ENCODE measurements around the gene KLHL25. TPM values are rescaled to one million over a fixed set of nuclear protein-coding genes. Genes with fewer than 3 reads are reported as not detected.
"Not testable (repeated sequence)": the region's sequence is repeated elsewhere in the genome, so short reads cannot be mapped to it uniquely, and the experiment has no call there.

The KLHL25 gene
- polyA plus RNA-seq, 3 donors = 12.8 to 15.0 (median 14.2) TPM

DNA sequence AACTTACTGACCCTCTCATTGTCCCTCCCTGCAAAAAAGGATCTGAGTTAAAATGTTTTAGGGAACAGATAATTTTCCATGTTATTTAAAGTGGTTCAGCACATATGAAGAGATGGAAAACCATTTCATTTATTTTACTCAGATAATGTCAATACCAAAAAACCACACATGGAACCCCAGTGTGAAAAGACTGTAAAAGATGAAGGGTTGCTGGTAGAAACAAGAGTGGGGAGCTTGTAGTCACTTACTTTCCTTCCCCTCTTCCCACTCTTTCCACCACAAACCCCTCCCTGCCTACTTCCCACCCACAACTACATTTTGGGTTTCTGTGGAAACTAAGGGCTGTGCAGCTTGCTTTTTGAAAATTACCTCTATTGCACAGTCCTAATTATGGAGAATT lies 18.5 kb upstream of the KLHL25 start:
- DNase-seq = no peak

DNA sequence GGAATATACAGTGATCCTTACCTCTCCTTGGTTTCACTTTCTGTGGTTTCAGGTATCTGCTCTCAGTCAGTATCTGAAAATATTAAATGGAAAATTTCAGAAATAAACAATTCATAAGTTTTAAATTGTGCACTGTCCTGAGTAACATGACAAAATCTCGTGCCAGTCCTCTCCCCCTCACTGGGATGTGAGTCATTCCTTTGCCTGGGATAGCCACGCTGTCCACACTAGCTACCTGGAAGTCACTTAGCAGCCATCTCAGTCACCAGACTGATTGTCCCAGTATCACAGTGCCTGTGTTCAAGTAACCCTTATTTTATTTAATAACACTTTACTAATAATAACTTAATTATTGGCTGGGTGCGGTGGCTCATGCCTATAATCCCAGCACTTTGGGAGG lies 15.3 kb upstream of the KLHL25 start:
- no peak for DNase-seq

DNA sequence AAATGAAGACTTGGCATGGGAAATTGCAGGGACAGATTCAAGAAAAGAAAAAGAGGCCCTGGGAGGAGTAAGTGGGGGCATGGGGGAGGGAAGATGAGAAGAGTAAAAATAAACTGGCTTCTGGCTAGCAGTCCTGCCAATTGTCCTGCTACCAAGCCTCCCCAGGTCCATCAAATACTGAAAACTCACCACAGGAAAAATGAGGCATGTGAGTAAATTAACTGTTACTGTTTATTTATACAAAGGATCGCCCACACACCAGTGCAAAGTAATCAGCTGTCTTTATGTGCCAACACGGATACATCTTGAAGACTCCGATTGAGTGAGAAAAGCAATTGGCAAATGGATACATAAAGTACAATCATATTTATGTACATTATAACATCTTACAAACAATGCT lies 10.7 kb upstream of the KLHL25 start:
- no peak for DNase-seq

DNA sequence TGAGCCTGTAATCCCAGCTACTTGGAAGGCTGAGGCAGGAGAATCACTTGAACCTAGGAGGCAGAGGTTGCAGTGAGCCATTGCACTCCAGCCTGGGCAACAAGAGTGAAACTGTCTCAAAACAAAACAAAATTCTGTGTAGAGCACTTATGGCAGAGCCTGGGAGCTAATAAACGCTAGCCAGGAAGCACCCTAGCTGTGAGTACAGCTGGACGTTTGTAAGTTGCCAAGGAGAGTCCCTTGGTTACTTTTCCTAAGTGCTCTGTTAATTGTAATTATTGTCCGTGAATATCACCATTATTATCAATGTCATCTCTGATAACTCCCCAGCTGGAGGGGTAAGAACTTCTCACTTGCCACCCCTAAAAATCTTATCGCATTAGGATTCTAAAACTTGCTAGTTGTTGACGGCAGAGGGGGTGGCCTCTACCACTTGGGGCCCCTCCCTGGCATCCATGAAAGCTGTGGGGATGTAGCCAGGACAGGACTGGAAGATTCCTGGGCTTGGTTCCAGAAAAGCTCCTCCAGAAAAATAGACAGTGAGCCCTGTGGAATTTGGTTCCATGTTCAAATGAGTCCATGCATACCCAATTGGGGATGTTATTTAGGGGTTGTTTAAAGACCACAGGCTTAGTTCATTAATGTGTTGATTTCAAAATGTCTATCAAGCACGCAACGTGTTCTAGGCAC lies 9.9 kb upstream of the KLHL25 start:
- no peak for DNase-seq

DNA sequence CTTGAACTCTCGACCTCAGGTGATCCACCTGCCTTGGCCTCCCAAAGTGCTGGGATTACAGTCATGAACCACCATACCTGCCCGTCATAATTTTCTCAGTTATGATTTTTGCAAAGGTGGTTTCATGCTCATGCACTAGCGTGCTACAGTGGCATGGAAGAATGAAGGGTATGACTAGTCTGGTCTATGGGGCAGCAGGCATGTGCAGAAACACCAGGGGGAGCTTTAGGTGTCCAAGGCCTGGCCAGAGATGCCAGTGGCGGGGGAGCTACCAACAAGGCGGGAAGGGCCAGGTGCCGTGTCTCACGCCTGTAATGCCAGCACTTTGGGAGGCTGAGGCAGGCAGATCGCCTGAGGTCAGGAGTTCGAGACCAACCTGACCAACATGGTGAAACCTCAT lies 7.9 kb upstream of the KLHL25 start:
- DNase-seq = not testable (repeated sequence)

DNA sequence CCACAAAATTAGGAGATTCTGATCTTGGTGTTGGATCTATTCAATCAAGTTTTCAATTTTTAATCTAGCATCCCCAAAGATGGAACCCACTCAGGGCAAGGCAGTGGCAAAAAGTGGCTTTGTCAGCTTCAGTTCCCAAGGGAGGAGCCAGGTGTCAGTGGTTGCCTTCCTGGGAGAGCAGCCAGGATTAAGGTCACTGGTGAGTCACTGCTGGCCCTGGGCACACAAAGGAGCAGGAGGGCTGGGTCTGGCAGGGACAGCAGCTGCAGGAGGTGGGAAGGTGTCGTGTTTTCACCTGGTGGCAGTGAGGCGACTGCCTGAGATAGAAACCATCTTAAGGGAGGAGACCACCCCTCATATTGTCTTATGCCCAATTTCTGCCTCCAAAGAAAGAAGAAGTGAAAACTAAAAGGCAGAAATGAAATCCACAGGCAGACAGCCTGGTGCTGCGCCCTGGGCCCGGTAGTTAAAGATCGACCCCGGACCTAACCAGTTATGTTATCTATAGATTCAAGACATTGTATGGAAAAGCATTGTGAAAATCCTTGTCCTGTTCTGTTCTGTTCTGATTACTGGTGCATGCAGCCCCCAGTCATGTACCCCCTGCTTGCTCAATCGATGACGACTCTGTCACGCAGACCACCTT lies 5.9 kb upstream of the KLHL25 start:
- no peak for DNase-seq

DNA sequence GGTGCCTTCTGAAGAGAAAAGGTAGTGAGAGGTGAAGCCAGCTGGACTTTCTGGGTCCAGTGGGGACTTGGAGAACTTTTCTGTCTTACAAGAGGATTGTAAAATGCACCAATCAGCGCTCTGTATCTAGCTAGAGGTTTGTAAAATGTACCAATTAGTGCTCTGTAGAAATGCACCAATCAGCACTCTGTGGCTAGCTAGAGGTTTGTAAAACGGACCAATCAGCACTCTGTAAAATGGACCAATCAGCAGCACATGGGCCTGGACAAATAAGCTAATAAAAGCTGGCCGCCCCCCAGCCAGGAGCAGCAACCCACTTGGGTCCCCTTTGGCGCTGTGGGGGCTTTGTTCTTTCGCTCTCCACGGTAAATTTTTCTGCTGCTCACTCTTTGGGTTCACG lies 1.6 kb upstream of the KLHL25 start:
- DNase-seq = not testable (repeated sequence)

DNA sequence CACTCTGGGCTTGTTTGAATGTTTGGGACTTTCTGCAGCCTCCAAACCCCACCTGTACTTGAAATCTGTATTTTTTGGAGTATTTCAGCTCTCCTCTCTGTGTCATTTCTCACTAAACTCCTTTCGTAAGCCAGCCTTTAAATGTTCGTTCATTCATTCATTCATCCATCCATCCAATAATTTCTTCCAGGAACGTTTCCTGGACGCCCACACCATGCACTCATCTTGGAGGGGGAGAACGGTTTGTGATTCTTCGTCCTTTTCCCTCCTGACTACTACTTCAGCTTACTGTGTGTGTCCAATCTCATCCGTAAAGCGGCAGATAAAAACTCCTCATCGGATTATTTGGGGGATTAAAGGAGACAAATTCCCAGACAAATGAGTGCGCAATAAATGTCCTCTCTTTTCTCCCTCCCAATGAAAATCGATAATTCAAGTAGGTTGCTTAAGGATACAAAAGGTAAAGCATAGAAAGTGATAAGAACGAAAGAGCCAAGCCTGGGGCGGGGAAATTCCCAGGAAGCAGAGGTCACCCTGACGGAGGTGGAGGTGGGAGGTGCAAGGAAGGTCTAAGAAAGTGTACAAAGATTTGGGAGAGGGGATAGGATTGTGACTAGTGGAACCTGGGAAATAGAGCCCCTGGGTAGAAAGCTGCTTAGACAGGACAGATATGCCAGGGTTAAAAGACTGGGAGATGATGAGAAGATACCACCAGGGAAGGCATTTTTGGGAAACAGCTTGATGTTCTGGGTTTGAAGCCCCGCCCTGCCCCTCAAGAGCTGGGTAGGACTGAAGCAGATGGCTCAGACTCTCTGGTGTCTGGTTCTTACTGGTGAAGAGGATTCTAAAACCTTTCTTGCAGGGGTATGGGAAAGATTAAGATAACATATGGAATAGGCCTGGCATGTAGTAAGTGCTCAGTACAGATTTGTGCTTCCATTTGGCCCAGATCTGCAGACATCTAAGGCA lies 896 bp upstream of the KLHL25 start:
- DNase-seq = no peak

DNA sequence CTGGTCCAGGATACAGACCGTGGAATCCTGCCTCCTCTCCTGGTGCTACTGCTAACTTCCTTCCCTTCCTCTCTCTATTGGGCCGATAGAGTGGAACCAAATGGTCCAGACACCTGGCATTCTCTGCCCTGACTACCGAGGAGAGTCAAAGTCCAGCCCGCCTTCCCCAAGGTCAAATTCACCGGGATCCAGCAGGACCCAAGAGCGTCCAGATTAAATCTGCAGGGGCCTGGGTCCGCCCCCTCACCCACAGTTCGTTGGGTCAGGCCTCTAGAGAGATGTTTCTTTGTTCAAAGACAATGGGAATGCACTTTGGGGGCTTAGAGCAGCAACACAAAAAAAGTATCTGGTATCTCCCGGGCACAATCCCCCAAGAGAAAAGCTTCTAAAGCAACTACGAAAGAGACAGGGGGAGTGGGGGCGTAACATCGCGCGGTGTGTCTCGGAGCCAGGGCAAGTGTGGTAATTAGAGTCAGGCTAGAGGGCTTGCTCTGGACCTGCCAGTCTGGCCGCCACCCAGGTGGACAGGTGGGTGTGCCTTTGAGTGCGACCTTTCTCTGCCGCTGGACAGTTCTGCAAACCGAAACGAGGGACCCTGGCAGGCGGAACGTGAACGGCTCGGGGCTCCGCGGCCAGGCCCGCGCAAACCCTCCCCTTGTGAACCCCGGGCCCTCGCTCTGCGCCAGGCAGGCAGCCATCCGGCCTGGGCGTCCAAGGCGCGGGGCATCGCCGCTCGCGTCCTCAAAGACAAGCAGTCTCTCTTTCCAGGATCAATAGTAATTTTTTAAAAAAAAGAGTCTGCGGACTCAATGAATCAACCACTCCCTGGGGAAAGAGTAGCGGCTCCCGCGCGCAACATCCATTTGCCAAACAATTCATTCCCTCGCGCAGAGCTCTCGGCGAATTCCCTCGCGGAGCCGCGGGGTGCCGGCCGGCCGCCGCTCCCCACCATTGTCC lies 806 bp downstream of the KLHL25 start:
- DNase-seq = no peak

DNA sequence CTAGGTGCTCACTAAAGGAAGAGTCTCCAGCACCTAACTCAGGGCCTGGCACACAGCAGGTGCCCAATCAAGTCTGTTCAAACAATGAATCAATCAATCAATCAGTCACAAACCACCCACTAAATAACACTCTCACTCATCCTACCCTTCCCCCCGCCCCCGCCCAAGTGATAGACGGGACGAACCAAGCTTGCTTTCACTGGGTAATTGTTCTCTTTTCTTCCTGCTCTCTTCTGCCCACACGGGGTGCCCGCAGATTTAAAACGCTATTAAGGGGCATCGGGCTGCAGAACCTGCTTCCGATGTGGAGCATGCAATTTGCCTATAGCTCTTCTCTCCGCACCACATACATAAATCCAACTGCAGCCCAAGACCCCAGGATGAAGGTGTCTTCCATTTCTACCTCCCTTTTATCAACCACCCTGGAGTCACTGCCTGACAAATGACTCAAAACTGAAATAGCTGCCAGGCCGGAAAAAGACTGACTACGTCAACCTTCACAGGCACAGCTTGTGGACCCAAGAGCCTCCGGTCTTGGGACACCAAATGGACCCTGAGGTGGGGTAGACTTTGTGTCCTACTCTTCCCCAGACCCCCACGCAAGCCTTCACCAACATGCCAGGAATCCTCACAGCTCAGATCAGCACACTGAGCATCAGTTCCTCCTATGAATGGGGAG lies 1.7 kb downstream of the KLHL25 start:
- no peak for DNase-seq

DNA sequence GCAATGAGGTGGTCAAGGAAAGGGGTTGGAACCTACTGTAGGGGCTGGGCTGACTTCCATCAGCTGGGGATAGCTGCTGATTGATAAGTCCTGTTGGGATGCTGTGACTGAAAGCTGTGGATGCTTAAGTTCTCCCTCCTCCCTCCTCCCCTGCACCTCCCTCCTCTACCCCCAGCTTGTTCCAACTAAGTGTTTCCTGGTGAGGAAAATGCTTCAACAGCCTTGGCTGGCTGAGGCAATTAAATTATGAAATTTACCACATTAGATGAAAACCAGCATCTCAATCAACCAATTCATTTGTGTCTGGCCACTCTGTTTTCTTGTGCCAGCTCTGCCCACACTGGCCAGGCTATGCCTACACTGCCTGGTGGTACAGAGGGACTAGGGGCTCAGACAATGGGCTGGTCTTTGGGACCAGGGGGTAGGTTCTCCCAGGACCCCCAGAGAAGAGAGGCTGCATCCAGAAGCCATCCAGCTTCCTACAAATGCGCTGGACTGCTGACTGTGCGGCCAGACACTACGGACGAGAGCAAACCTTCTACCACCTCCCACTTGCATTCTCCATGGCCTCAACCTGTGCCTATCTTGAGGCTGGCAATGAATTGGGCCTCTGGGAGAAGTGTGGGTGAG lies 2.5 kb downstream of the KLHL25 start:
- no peak for DNase-seq

DNA sequence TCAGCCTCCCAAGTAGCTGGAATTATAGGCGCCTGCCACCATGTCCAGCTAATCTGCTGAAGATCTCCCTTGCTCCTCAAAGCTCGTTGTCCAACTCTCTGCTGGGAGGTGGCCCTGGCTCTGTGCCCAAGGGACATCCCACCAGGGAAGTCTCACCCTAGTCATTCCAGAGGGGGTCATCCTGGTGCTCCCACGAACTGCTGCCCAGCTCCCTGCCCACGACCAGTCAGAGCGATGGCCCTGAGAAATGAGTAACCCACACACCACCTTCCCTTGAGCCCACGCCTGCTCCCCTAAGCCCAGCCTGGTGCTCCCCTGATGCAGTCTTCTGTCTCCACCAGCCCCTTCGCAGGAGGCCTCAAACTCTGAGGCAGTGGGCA lies 5.2 kb downstream of the KLHL25 start:
- DNase-seq = no peak

DNA sequence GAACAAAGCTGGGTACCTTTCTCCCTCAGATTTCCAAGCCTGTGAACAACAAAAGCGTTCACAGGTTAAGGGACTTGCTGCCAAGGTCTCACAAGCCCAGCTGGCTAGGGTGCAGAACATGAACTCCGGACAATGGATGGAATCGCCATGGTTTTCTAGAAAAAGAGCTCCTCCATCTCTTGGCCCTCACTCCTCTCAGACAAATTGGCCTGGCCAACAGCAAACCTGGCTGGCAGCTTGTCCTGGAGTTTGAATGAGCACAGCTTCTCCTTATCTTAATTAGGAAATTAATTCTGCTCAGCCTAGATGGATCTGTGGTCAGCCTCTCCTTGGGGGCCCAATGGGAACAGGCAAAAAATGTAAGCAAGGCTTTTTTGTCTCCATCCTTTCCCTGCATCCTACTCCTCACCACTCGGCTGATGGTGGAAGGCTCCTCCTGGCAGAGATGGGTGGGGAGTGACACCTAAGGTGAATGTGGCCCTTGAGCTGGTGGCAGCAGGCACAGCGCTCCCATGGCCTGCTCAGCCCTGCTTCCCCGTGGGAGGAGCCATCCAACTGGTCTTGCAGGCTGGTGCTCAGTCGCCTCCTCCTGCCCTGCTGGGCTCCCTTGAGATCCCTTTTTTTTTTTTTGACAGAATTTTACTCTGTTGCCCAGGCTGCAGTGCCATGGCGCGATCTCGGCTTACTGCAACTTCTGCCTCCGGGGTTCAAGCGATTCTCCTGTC lies 5.8 kb downstream of the KLHL25 start:
- no peak for DNase-seq

DNA sequence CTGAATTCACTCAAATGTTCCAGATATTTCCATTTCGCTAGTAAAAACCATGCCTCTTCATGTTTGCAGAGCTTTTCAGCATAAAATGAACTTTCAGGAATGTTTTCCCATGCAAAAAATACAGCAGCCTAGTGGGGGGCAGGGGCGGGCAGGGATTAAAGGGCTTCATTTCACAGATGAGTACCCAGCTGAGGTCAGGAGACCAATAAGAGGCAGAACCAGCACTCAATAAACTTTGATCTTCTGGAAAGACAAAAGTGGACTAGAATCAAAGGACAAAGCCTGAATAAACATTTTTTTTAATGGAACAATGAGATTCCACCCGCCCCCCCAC lies 8.0 kb downstream of the KLHL25 start:
- DNase-seq = no peak

DNA sequence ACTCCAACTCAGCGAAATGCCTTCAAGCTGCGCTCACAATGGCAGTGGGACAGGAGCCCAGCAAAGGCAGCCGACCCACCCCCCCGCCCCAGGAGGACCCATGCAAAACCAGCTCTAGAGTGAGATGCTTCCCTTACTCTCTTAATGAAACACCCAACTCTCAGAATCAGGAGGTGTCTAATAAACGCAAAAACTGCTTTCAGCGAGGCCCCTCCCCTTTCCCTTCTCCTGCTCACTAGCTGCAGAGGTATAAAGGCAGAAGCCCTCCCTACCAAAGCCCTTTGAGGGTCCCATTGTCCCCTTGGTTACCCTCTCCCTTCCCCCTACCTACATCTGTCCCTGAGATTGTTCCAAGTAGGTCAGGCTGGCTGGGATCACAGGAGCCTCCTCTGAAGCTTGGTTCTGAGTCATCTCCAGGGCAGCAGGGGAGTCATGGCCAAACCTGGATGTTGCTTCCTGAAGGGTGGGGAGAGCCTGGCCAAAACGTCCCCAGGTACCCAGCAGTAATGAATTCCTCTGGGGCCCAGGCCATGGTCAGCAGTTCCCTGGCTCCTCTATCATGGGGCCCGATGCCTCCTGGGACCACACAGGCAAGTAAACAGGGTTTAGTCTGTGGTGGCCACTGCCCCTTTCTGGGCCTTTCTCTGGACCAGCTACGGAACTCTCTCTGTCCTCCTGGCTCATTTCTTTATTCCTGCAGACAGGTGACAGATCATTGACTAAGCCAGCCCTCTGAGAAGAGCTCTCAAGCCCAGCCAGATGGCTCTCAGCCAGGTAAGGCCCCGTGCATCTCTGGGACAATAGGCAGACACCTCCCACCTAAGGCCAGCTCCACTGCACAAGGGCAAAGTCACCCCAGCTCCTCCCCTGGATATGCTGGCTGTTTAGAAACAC lies 8.6 kb downstream of the KLHL25 start:
- no peak for DNase-seq

DNA sequence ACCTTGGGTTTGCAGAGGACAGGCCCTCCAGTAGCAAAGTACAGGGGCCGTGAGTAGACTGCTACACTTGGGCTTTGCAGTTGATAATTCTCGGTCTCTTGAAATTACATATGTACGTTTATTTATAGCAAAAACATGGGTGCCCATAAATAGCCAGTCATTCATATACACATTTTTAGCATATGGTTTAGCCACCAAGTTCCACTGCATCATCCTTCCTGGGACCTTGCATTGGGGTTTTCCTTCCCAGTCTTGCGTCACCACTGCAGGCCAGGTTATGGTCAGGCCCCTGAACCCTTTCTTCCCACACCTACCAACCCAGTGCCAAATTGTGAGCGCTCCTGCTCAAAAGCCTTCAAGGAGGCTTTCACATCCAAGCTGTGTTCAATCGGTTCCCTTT lies 12.7 kb downstream of the KLHL25 start:
- no peak for DNase-seq

DNA sequence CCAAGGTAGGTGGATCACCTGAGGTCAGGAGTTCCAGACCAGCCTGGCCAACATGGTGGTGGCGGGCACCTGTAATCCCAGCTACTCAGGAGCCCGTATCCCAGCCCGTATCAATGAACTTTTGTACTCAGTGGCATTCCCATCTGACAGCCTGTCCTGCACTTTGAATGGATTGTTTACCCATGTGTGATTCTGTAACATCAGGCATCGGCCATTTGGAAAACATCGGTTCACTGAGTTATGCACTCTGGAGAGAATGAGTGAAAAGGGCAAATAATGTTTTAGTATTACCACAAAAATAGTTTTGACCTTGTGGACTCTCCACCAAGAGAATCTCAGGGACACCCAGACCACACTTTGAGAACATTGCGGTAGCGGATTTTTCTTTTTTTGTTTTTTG lies 13.6 kb downstream of the KLHL25 start:
- no peak for DNase-seq

DNA sequence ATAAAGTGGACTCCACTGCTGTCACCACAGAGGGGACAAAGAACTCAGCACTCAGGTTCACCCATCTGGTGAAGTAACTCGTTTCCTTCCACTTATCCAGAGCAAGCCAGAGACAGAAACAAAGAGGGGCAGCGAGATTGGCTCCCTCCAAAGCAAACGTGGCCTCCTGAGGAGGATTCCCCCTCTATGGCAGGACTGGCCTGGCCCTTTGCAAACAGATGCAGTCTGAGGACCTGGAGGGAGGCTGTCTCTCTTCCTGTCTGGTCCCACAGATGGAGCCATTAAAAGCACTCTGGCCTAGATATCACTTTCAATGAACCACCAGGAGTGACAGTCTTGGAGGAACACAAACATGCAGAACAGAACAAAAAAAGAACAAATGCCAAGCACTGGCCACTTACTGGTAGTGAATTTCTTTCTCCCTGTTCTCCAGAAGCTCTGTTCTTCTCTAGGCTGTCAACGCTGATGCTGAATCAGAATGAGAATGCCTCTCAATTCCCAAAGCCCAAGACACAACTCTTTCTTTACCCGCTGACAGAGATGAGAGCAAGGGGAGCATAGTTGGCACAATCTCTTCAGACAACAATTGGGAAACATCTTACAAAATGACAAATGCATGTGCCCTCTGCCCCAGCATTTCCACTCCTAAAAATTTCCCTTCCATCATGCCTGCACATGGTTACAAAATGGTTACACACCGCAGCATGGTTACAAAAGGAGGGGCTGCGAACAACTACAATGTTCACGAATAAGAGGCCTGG lies 14.3 kb downstream of the KLHL25 start:
- DNase-seq = no peak

Data from renal pelvis (tissue), 4 donors.